ENCODE results near the gene PLK2.

DNA sequence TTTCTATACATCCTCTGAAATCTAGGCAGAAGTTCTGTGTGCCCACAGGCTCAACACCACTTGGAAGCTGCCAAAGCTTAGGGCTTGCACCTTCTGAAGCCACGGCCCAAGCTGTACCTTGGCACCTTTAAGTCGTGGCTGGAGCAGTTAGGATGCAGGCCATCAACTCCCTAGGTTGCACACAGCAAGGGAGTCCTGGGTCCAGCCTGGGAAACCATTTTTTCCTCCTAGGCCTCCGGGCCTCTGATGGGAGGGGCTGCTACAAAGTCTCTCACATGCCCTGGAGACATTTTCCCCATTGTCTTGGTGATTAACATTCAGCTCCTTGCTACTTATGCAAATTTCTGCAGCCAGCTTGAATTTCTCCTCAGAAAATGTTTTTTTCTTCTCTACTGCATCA, 15.5 kb upstream of the PLK2 start:
- TF ChIP-seq, protein P1, sequence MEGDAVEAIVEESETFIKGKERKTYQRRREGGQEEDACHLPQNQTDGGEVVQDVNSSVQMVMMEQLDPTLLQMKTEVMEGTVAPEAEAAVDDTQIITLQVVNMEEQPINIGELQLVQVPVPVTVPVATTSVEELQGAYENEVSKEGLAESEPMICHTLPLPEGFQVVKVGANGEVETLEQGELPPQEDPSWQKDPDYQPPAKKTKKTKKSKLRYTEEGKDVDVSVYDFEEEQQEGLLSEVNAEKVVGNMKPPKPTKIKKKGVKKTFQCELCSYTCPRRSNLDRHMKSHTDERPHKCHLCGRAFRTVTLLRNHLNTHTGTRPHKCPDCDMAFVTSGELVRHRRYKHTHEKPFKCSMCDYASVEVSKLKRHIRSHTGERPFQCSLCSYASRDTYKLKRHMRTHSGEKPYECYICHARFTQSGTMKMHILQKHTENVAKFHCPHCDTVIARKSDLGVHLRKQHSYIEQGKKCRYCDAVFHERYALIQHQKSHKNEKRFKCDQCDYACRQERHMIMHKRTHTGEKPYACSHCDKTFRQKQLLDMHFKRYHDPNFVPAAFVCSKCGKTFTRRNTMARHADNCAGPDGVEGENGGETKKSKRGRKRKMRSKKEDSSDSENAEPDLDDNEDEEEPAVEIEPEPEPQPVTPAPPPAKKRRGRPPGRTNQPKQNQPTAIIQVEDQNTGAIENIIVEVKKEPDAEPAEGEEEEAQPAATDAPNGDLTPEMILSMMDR (IDR thresholded peaks at IDR 0.05) = no peak
- no peak for TF ChIP-seq POLR2A (IDR thresholded peaks at IDR 0.05)
